ENCODE results near the gene PRELID2.
A peak's percentile ranks its signal among the peaks of the same experiment; 100 is the strongest.
"Not testable (repeated sequence)": the region's sequence is repeated elsewhere in the genome, so short reads cannot be mapped to it uniquely, and the experiment has no call there.

Gene PRELID2

GRCh38 chr5:145811834-145812625 lies 23.1 kb downstream of the PRELID2 start:
- Histone ChIP-seq H3K4me2 (no peak overlapping the region), H3K9ac (no peak overlapping the region), H4K20me1 (no peaks in the 10 kb centered on the region), H3K4me1 (no peaks in the 10 kb centered on the region), H3K36me3 (peaks cover 10 to 93% (median 62%) of the 10 kb centered on the region in 11 experiments; a peak in 21 of 22 replicates), H3K4me3 (no peak overlapping the region), H3K27me3 (no peaks in the 10 kb centered on the region), H3K9me3 (replicated peaks in 1 of 11) (no peaks in the 10 kb centered on the region), H3K27ac (no peak overlapping the region)
- no peak for TF ChIP-seq Cebpa-rat (IDR thresholded peaks at IDR 0.05)

- Histone ChIP-seq H3K9ac (no peak overlapping the region), H3K36me3 (peaks cover 0 to 76% (median 45%) of the 10 kb centered on the region in 11 experiments; a peak in 18 of 22 replicates), H3K4me1 (no peaks in the 10 kb centered on the region), H3K27me3 (no peaks in the 10 kb centered on the region), H3K27ac (no peak overlapping the region), H4K20me1 (no peaks in the 10 kb centered on the region), H3K4me2 (no peak overlapping the region), H3K9me3 (replicated peaks in 1 of 11) (no peaks in the 10 kb centered on the region), H3K4me3 (no peak overlapping the region)
- TF ChIP-seq Cebpa-rat (IDR thresholded peaks at IDR 0.05), result no peak
These were observed 28.2 kb downstream of the PRELID2 start for GRCh38 chr5:145806923-145807322.

GRCh38 chr5:145805819-145806218 lies 29.3 kb downstream of the PRELID2 start:
- Histone ChIP-seq H3K27ac (no peak overlapping the region), H3K4me3 (no peak overlapping the region), H3K36me3 (peaks cover 0 to 69% (median 37%) of the 10 kb centered on the region in 11 experiments; a peak in 17 of 22 replicates), H3K4me1 (no peaks in the 10 kb centered on the region), H3K9me3 (replicated peaks in 1 of 11) (no peaks in the 10 kb centered on the region), H3K27me3 (no peaks in the 10 kb centered on the region), H4K20me1 (no peaks in the 10 kb centered on the region), H3K9ac (no peak overlapping the region), H3K4me2 (no peak overlapping the region)
- no peak for TF ChIP-seq Cebpa-rat (IDR thresholded peaks at IDR 0.05)

GRCh38 chr5:145804701-145805100 lies 30.4 kb downstream of the PRELID2 start:
- H3K4me1 ChIP-seq, result no peaks in the 10 kb centered on the region
- peaks cover 0 to 60% (median 32%) of the 10 kb centered on the region in 11 experiments; a peak in 14 of 22 replicates for H3K36me3 ChIP-seq
- no peak overlapping the region for H3K9ac ChIP-seq
- no peak overlapping the region for H3K4me3 ChIP-seq
- no peak overlapping the region for H3K27ac ChIP-seq
- no peaks in the 10 kb centered on the region for H3K9me3 ChIP-seq (replicated peaks in 1 of 11)
- H3K27me3 ChIP-seq, result no peaks in the 10 kb centered on the region
- no peak for TF ChIP-seq Cebpa-rat (IDR thresholded peaks at IDR 0.05)
- H4K20me1 ChIP-seq, result no peaks in the 10 kb centered on the region
- no peak overlapping the region for H3K4me2 ChIP-seq

GRCh38 chr5:145803112-145804004 lies 31.8 kb downstream of the PRELID2 start:
- peaks cover 0 to 5% (median 0%) of the 10 kb centered on the region in 11 experiments; a peak in 1 of 22 replicates for H3K9me3 ChIP-seq (replicated peaks in 1 of 11)
- H3K27me3 ChIP-seq, result no peaks in the 10 kb centered on the region
- H3K36me3 ChIP-seq, result peaks cover 0 to 60% (median 35%) of the 10 kb centered on the region in 11 experiments; a peak in 14 of 22 replicates
- no peak overlapping the region for H3K27ac ChIP-seq
- TF ChIP-seq Cebpa-rat (IDR thresholded peaks at IDR 0.05), result no peak
- no peak overlapping the region for H3K4me2 ChIP-seq
- no peaks in the 10 kb centered on the region for H4K20me1 ChIP-seq
- no peak overlapping the region for H3K9ac ChIP-seq
- no peak overlapping the region for H3K4me3 ChIP-seq
- H3K4me1 ChIP-seq, result no peaks in the 10 kb centered on the region

- H4K20me1 ChIP-seq, result no peaks in the 10 kb centered on the region
- no peak overlapping the region for H3K4me2 ChIP-seq
- peaks cover 0 to 5% (median 0%) of the 10 kb centered on the region in 11 experiments; a peak in 1 of 22 replicates for H3K9me3 ChIP-seq (replicated peaks in 1 of 11)
- no peak overlapping the region for H3K9ac ChIP-seq
- no peak overlapping the region for H3K4me3 ChIP-seq
- no peaks in the 10 kb centered on the region for H3K27me3 ChIP-seq
- TF ChIP-seq Cebpa-rat (IDR thresholded peaks at IDR 0.05), result no peak
- H3K36me3 ChIP-seq, result peaks cover 0 to 56% (median 20%) of the 10 kb centered on the region in 11 experiments; a peak in 13 of 22 replicates
- peaks cover 0 to 15% (median 0%) of the 10 kb centered on the region in 10 experiments; a peak in 9 of 20 replicates for H3K4me1 ChIP-seq
- H3K27ac ChIP-seq, result no peak overlapping the region
These were observed 33.9 kb downstream of the PRELID2 start for GRCh38 chr5:145801195-145801594.

- H3K36me3 ChIP-seq, result peaks cover 0 to 57% (median 15%) of the 10 kb centered on the region in 11 experiments; a peak in 14 of 22 replicates
- H4K20me1 ChIP-seq, result no peaks in the 10 kb centered on the region
- no peaks in the 10 kb centered on the region for H3K27me3 ChIP-seq
- H3K4me2 ChIP-seq, result no peak overlapping the region
- H3K4me3 ChIP-seq, result no peak overlapping the region
- H3K9me3 ChIP-seq (replicated peaks in 1 of 11), result peaks cover 0 to 5% (median 0%) of the 10 kb centered on the region in 11 experiments; a peak in 1 of 22 replicates
- H3K4me1 ChIP-seq, result peaks cover 0 to 15% (median 0%) of the 10 kb centered on the region in 10 experiments; a peak in 9 of 20 replicates
- TF ChIP-seq Cebpa-rat (IDR thresholded peaks at IDR 0.05), result no peak
- no peak overlapping the region for H3K27ac ChIP-seq
- H3K9ac ChIP-seq, result no peak overlapping the region
These were observed 35.0 kb downstream of the PRELID2 start for GRCh38 chr5:145800181-145800580.

- not testable (repeated sequence) for H3K27me3 ChIP-seq; H3K27ac ChIP-seq; H3K4me2 ChIP-seq; H3K4me3 ChIP-seq; H3K9ac ChIP-seq; H3K9me3 ChIP-seq (replicated peaks in 1 of 11); H4K20me1 ChIP-seq
- H3K4me1 ChIP-seq, result peaks cover 0 to 15% (median 0%) of the 10 kb centered on the region in 10 experiments; a peak in 9 of 20 replicates
- H3K36me3 ChIP-seq, result peaks cover 0 to 56% (median 11%) of the 10 kb centered on the region in 11 experiments; a peak in 13 of 22 replicates
These were observed 36.6 kb downstream of the PRELID2 start for GRCh38 chr5:145798503-145798902.

- H3K36me3 ChIP-seq, result peaks cover 0 to 50% (median 11%) of the 10 kb centered on the region in 11 experiments; a peak in 13 of 22 replicates
- H3K9ac ChIP-seq, result no peak overlapping the region
- no peak for TF ChIP-seq Cebpa-rat (IDR thresholded peaks at IDR 0.05)
- no peaks in the 10 kb centered on the region for H3K27me3 ChIP-seq
- H3K4me1 ChIP-seq, result peaks cover 0 to 15% (median 0%) of the 10 kb centered on the region in 10 experiments; a peak in 9 of 20 replicates
- H4K20me1 ChIP-seq, result no peaks in the 10 kb centered on the region
- peak overlapping the region in 2 of 11 experiments; percentile 31 to 47; a peak in 3 of 22 replicates for H3K27ac ChIP-seq
- peak overlapping the region in 4 of 11 experiments; percentile 19 to 72 (median 61); a peak in 7 of 22 replicates for H3K4me2 ChIP-seq
- H3K4me3 ChIP-seq, result no peak overlapping the region
- H3K9me3 ChIP-seq (replicated peaks in 1 of 11), result peaks cover 0 to 5% (median 0%) of the 10 kb centered on the region in 11 experiments; a peak in 1 of 22 replicates
These were observed 37.8 kb downstream of the PRELID2 start for GRCh38 chr5:145797336-145797735.

Measured in BLaER1 treated with 17β-estradiol and CSF1 and Interleukin-3, amounts not matched to agents 10 nM and 100 nM (cell line).